ENCODE measurements around the gene CEBPE. TPM values are rescaled to one million over a fixed set of nuclear protein-coding genes. Genes with fewer than 3 reads are reported as not detected.
A peak's percentile ranks its signal among the peaks of the same experiment; 100 is the strongest.

The CEBPE gene
- total RNA-seq, 1 experiment from 2014 or later: not detected

DNA sequence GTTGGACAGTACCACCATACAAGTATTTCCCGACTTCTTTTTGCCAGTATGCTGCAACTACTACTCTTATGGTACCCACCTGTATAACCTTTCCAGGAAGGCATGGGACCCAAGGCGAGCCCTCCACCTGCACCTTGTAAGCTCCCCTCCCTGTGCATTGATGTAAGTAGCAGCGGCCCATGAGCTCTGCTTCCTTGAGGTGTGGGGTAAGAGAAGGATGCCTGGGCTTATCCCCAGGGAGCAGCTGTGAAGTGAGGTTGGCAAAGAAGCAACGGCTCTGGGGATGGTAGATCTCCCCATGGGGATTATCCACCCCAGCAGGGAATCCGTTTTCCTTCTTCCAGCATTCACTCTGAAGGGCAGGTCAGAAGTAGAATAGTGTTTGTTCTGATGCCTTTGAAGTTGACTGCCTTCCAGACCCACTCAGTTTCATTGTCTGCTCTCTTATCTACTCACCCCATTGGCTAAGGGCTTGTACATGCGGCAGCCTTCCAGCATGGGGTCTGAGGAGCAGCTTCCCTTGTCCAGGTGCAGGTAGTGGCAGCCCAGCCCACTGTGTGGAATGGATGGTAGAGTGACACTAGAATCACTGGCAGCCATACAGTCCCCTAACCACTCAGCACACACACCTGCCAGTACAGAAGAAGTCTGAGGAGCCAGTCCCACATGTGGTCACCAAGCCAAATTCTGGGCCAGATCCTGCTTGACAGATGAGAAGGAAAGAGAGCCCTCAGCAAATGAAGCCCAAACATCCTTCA is 17.7 kb downstream of the CEBPE start:
- Histone ChIP-seq H3K9ac (ENCODE audit: low read length) (no peak overlapping the region), H3K36me3 (ENCODE audit: control insufficient read depth in 1 of 2, insufficient read depth in 2 of 2, low read length in 2 of 2) (peaks cover 11 to 13% of the 10 kb centered on the region in 2 experiments), H4K20me1 (ENCODE audit: insufficient read depth) (no peaks in the 10 kb centered on the region), H2AFZ (ENCODE audit: low read depth, low read length, poor library complexity, severe bottlenecking) (no peak overlapping the region), H3K9me3 (ENCODE audit: control insufficient read depth in 1 of 2, insufficient read depth in 1 of 2, low read depth in 1 of 2, low read length in 2 of 2) (no peaks in the 10 kb centered on the region), H3K79me2 (ENCODE audit: insufficient read depth, low read length) (peaks cover 29% of the 10 kb centered on the region), H3K27ac (ENCODE audit: low read depth, low read length) (no peak overlapping the region), H3K27me3 (ENCODE audit: insufficient read depth, low read length) (no peaks in the 10 kb centered on the region; the same call in 1 of the 2 replicates), H3K9me2 (ENCODE audit: insufficient read depth) (no peaks in the 10 kb centered on the region), H3K4me3 (replicated peaks in 1 of 2; ENCODE audit: low read depth in 1 of 2, low read length in 2 of 2) (no peak overlapping the region), H3K4me2 (ENCODE audit: low read length) (no peak overlapping the region), H3K4me1 (ENCODE audit: control insufficient read depth in 1 of 2, insufficient read depth in 2 of 2, low read length in 2 of 2) (peaks cover 2 to 3% of the 10 kb centered on the region in 2 experiments; a peak in 2 of 4 replicates)
- DNase-seq (ENCODE audit: low read depth, low spot score): no peak
- POLR2A ChIA-PET: no interaction called here
- no TSS peak for BruUV-seq (replicated peaks)
- CTCF ChIA-PET: interaction anchor here (1.8 to 1.9 kb wide), 2 partner anchors 19 to 33 kb away, joined by 4 to 7 read pairs; no protein-coding TSS in a partner anchor
- peak; percentile 25; the same call in 1 of the 2 replicates for ATAC-seq
- TF ChIP-seq POLR2A (IDR thresholded peaks at IDR 0.05; ENCODE audit: borderline replicate concordance, extremely low read depth, insufficient read depth, insufficient read length) (no peak), SRF (IDR thresholded peaks at IDR 0.05; ENCODE audit: low read depth) (no peak), ZFX (IDR thresholded peaks at IDR 0.05) (no peak)
- TF ChIP-seq, protein P1, sequence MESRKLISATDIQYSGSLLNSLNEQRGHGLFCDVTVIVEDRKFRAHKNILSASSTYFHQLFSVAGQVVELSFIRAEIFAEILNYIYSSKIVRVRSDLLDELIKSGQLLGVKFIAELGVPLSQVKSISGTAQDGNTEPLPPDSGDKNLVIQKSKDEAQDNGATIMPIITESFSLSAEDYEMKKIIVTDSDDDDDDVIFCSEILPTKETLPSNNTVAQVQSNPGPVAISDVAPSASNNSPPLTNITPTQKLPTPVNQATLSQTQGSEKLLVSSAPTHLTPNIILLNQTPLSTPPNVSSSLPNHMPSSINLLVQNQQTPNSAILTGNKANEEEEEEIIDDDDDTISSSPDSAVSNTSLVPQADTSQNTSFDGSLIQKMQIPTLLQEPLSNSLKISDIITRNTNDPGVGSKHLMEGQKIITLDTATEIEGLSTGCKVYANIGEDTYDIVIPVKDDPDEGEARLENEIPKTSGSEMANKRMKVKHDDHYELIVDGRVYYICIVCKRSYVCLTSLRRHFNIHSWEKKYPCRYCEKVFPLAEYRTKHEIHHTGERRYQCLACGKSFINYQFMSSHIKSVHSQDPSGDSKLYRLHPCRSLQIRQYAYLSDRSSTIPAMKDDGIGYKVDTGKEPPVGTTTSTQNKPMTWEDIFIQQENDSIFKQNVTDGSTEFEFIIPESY (IDR thresholded peaks at IDR 0.05; ENCODE audit: extremely low read depth, insufficient replicate concordance, low read length): no peak
- RAD21 ChIA-PET (ENCODE audit: low non-redundant PET in 1 of 2, low total read pairs in 2 of 2, uncharacterized antibody in 2 of 2, unreplicated experiment in 2 of 2): no interaction called here
- intact Hi-C loops (cut with micrococcal nuclease): no loop called here

DNA sequence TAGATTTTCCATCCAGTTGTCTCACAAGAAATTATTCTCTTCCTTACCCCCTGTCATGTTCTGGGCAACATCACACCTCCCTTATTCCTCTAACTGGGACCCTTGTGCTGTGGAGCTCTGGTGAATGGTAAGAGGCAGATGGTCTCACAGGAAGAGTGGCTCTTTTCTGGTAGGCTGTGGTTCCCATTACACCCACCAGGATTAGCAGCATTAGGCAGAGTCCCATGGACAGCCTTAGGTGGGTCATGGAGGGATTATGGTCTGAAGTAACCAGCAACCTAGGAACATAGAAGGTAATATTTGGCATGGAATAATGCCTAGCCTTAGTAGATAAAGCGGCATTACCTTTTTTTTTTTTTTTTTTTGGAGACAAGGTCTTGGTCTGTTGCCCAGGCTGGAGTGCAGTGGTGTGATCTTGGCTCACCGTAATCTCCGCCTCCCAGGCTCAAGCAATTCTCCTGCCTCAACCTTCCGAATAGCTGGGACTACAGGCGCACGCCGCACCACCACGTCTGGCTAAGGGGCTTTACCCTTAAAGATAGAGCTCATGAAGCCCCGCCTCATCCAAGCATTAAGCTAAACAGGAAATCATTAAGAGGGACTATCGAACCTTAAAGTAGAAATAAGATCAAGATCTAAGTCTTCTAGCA is 19.7 kb downstream of the CEBPE start:
- CTCF ChIA-PET: interaction anchor here (1.6 to 2.0 kb wide), 2 partner anchors 21 to 30 kb away, joined by 5 read pairs; no protein-coding TSS in a partner anchor
- Histone ChIP-seq H3K27me3 (ENCODE audit: insufficient read depth, low read length) (no peaks in the 10 kb centered on the region; the same call in 1 of the 2 replicates), H3K79me2 (ENCODE audit: insufficient read depth, low read length) (peaks cover 42% of the 10 kb centered on the region), H3K9me3 (ENCODE audit: control insufficient read depth in 1 of 2, insufficient read depth in 1 of 2, low read depth in 1 of 2, low read length in 2 of 2) (no peaks in the 10 kb centered on the region), H3K27ac (ENCODE audit: low read depth, low read length) (no peak overlapping the region), H3K9me2 (ENCODE audit: insufficient read depth) (no peaks in the 10 kb centered on the region), H3K36me3 (ENCODE audit: control insufficient read depth in 1 of 2, insufficient read depth in 2 of 2, low read length in 2 of 2) (peaks cover 11 to 13% of the 10 kb centered on the region in 2 experiments), H3K4me3 (replicated peaks in 1 of 2; ENCODE audit: low read depth in 1 of 2, low read length in 2 of 2) (no peak overlapping the region), H2AFZ (ENCODE audit: low read depth, low read length, poor library complexity, severe bottlenecking) (no peak overlapping the region), H3K9ac (ENCODE audit: low read length) (no peak overlapping the region), H4K20me1 (ENCODE audit: insufficient read depth) (peaks cover under 1% of the 10 kb centered on the region; the same call in 1 of the 2 replicates), H3K4me2 (ENCODE audit: low read length) (no peak overlapping the region), H3K4me1 (ENCODE audit: control insufficient read depth in 1 of 2, insufficient read depth in 2 of 2, low read length in 2 of 2) (peaks cover 2 to 3% of the 10 kb centered on the region in 2 experiments; a peak in 2 of 4 replicates)
- RAD21 ChIA-PET (ENCODE audit: low non-redundant PET in 1 of 2, low total read pairs in 2 of 2, uncharacterized antibody in 2 of 2, unreplicated experiment in 2 of 2): no interaction called here
- no TSS peak for BruUV-seq (replicated peaks)
- POLR2A ChIA-PET: no interaction called here
- intact Hi-C loops (cut with micrococcal nuclease): no loop called here
- ATAC-seq (no peak), DNase-seq (ENCODE audit: low read depth, low spot score) (no peak)
- no peak for TF ChIP-seq ZNF274 (IDR thresholded peaks at IDR 0.05; ENCODE audit: low read depth, low read length)
- no peak for TF ChIP-seq POLR2A (IDR thresholded peaks at IDR 0.05; ENCODE audit: borderline replicate concordance, extremely low read depth, insufficient read depth, insufficient read length)
- no peak for TF ChIP-seq EZH2phosphoT487 (IDR thresholded peaks at IDR 0.05; ENCODE audit: borderline replicate concordance)
- TF ChIP-seq ZFX (IDR thresholded peaks at IDR 0.05): no peak
- TF ChIP-seq, protein P2, sequence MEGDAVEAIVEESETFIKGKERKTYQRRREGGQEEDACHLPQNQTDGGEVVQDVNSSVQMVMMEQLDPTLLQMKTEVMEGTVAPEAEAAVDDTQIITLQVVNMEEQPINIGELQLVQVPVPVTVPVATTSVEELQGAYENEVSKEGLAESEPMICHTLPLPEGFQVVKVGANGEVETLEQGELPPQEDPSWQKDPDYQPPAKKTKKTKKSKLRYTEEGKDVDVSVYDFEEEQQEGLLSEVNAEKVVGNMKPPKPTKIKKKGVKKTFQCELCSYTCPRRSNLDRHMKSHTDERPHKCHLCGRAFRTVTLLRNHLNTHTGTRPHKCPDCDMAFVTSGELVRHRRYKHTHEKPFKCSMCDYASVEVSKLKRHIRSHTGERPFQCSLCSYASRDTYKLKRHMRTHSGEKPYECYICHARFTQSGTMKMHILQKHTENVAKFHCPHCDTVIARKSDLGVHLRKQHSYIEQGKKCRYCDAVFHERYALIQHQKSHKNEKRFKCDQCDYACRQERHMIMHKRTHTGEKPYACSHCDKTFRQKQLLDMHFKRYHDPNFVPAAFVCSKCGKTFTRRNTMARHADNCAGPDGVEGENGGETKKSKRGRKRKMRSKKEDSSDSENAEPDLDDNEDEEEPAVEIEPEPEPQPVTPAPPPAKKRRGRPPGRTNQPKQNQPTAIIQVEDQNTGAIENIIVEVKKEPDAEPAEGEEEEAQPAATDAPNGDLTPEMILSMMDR (IDR thresholded peaks at IDR 0.05 in 2 of 3, conservative IDR thresholded peaks at IDR 0.05 in 1 of 3; ENCODE audit: borderline replicate concordance in 1 of 3, insufficient read depth in 1 of 3, low read depth in 2 of 3, low read length in 2 of 3): no peak
- no peak for TF ChIP-seq EZH2 (IDR thresholded peaks at IDR 0.05)
